NCI-H1105 treated with DMSO at 0.1 percent for 48 hours (cell line): Measurements from ENCODE around the gene ANKMY2.
"Not testable (repeated sequence)": the region's sequence is repeated elsewhere in the genome, so short reads cannot be mapped to it uniquely, and the experiment has no call there.

ENCODE experiments used
- DNase-seq: peaks from one replicate; lab custom pipeline; 2025; lab: John Stamatoyannopoulos, UW

Gene ANKMY2

GRCh38 chr7:16645593-16646471 lies at the start of gene ANKMY2, which contains the start of gene BZW2:
TSS of gene ANKMY2 (minus strand) at chr7:16645754. CDS start at chr7:16645573, 181 bp downstream.
TSS of gene BZW2 (plus strand) at chr7:16646181. CDS start at chr7:16665444, 19,263 bp downstream.
- peak; percentile 94 for DNase-seq

DNA sequence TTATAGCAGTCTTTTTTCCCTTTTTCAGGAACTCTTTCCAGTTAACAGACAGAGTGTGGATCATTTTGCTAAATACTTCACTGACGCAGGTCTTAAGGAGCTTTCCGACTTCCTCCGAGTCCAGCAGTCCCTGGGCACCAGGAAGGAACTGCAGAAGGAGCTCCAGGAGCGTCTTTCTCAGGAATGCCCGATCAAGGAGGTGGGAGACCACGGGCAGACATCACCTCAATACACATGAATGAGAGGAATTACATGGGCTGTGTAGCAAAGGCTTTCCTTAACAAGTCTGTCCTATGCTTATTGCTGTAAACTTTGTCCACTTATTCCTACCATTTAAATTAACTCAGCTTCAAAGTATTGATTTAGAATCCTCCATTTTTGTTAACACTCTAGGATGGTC lies 49.3 kb upstream of the ANKMY2 start:
- no peak for DNase-seq

DNA sequence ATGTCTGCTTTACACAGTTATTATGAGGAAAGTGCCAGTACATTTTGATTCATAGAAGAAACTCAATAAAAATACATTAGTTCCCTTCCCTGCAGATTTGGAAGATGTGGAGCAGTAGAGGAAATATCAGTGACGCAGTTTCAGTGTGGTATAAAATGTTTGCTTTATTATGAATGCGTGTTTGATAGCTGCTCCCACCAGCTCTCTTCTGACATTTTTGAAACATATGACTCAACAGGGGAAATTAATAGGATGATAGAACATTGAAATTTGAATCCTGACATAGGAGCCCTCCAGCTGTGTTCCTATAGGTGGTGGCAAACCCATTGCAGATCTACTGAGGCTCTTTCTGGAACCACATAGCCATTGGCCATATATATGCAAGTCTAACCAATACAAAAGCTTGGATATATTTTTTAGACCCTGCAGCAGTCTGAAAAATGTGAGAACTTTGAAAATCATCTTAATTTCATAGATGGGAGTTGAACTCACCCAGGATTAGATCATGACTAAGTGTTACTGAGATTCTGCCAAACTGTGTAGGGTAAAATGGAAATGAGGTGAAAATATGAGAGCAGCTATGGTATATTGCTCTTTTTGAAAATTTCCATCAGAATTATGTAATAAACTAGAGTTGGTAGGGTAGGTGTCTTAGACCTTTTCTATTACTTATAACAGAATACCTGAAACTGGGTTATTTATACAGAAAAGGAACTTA lies 48.2 kb upstream of the ANKMY2 start:
- no peak for DNase-seq

GRCh38 chr7:16691241-16691640 lies 45.7 kb upstream of the ANKMY2 start:
- DNase-seq = no peak

- no peak for DNase-seq
Observed at GRCh38 chr7:16688249-16688648, 42.7 kb upstream of the ANKMY2 start.

- no peak for DNase-seq
Observed at GRCh38 chr7:16685535-16685934, 40.0 kb upstream of the ANKMY2 start.

GRCh38 chr7:16684935-16685334 lies 39.4 kb upstream of the ANKMY2 start:
- DNase-seq = no peak

- not testable (repeated sequence) for DNase-seq
Observed at GRCh38 chr7:16678645-16679566, 33.4 kb upstream of the ANKMY2 start.

- DNase-seq = no peak
Observed at GRCh38 chr7:16677978-16678494, 32.5 kb upstream of the ANKMY2 start.

GRCh38 chr7:16675277-16675676 lies 29.7 kb upstream of the ANKMY2 start:
- DNase-seq = no peak

- DNase-seq = no peak
Observed at GRCh38 chr7:16671811-16672210, 26.3 kb upstream of the ANKMY2 start.

DNA sequence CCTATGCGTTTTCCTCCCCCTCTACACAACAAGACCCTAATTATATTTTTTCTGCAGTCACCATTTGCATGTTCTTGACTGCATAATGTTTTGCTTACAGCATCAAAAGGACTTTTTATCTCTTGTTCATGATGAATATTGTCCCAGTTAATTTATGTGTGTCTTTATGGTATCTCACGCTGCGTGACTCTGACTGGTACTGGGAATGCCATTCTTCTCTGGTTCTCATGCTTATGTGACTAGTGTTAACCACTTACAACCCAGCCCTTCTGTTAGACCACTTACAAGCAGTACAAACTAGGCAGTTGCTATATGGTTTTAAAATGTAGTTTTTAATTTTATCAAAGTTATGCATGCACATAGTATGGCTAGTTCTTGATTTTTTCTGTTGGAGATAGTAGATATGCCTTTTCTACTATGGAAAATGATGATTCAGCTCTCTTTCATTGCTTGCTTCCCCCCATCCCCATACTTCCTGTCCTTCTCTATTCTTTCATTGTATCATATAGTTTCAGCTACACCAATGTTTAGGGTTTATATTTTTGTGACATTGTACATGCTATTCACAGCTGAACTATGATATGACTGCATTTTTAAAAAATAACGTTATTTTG lies 25.3 kb upstream of the ANKMY2 start:
- DNase-seq = no peak

- DNase-seq = no peak
Observed at GRCh38 chr7:16670021-16670420, 24.5 kb upstream of the ANKMY2 start.

DNA sequence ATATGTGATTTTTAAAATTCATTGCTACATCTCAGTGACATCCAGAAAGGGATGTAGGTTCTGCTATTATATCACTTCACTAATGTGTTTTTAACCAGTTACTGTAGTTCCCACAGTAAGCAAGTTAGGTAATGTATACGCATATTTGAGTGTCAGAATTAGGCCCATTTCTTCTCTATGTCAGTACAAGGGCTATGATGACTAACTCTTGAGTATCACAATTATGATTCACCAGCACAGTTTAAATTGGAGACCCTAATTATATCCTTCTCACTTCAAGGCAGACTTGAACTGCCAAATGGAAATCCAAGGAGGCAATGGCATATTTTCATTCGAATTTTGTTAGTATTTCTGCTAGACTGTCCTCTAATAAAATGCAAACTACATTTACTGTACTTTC lies 24.0 kb upstream of the ANKMY2 start:
- no peak for DNase-seq

GRCh38 chr7:16668978-16669377 lies 23.4 kb upstream of the ANKMY2 start:
- DNase-seq = no peak

GRCh38 chr7:16668049-16668858 lies 22.7 kb upstream of the ANKMY2 start:
- no peak for DNase-seq

- no peak for DNase-seq
Observed at GRCh38 chr7:16667355-16667754, 21.8 kb upstream of the ANKMY2 start.

DNA sequence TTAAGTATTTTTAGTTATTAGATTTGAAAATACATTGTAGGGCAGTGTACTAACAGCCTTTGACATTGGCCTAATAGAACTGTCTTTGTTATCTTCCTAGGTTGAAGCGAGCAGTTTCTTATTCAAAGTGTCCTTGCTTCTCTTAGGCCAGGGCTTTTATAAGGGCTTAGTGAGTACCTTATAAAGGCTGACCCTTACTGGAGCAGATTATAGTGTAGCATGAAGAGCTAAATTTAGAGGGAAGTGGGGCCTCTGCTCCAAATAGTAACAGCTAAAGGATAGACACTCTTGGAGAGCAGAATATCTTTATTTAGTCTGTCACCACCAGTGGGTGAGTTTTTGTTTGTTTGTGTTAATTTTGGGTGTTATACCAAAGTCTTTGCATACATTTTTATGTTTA lies 16.4 kb upstream of the ANKMY2 start:
- DNase-seq = no peak

GRCh38 chr7:16660702-16661464 lies 15.3 kb upstream of the ANKMY2 start:
- no peak for DNase-seq
